Activated B cell treated with CpG ODN at 0.5 μM for 24 hours (primary cell): Measurements from ENCODE around the gene ILDR2. TPM values are rescaled to one million over a fixed set of nuclear protein-coding genes. Genes with fewer than 3 reads are reported as not detected.
A peak's percentile ranks its signal among the peaks of the same experiment; 100 is the strongest.

Experiments
- ATAC-seq: fragments of 200-7000 bp; cut with Tn5 transposase; one replicate; pipeline ENCODE4 v1.10.0; 2021; ENCODE audit warnings: low read depth, mild to moderate bottlenecking, moderate library complexity
- CTCF ChIA-PET: fragments of 350-600 bp; sonication (Branson Sonifier 250); formaldehyde crosslinking; loops from one replicate; lab custom pipeline; 2021; ENCODE audit warnings: antibody characterized with exemption; lab: Charles Lee
- POLR2A ChIA-PET: fragments of 350-600 bp; sonication (Branson Sonifier 250); formaldehyde crosslinking; loops from one replicate; lab custom pipeline; 2021; ENCODE audit warnings: antibody characterized with exemption; lab: Charles Lee
- DNase-seq: peaks from one replicate; pipeline ENCODE4 v3.0.0; 2022
- H3K27ac Mint-ChIP-seq: one replicate; pipeline ENCODE4 v1.8.0; 2020; ENCODE audit warnings: mixed read lengths
- H3K27me3 Mint-ChIP-seq: one replicate; pipeline ENCODE4 v1.8.0; 2021; ENCODE audit warnings: mixed read lengths
- H3K36me3 Mint-ChIP-seq: one replicate; pipeline ENCODE4 v1.8.0; 2021; ENCODE audit warnings: low read depth, mixed read lengths
- H3K4me1 Mint-ChIP-seq: one replicate; pipeline ENCODE4 v1.8.0; 2021; ENCODE audit warnings: mixed read lengths
- H3K4me3 Mint-ChIP-seq: one replicate; pipeline ENCODE4 v1.8.0; 2020; ENCODE audit warnings: mild to moderate bottlenecking, mixed read lengths
- H3K9me3 Mint-ChIP-seq: one replicate; pipeline ENCODE4 v1.8.0; 2020; ENCODE audit warnings: mixed read lengths
- CTCF ChIP-seq: fragments of 200-600 bp; IDR thresholded peaks from one replicate; pipeline ENCODE4 v1.8.0; 2022; ENCODE audit warnings: antibody characterized with exemption, mild to moderate bottlenecking
- intact Hi-C: fragments of 100-400 bp; cut with micrococcal nuclease; formaldehyde crosslinking; loops from one replicate; pipeline ENCODE4 v1.15.1; 2024
- total RNA-seq: library from RNA; stranded (reverse); gene quantifications from 2 replicates; pipeline ENCODE4 v1.2.3, GENCODE V29; 2022

ILDR2 gene
- total RNA-seq, 1 donor from 2014 or later, result 1.00 TPM

GRCh38 chr1:166910396-166910994 lies 64.8 kb downstream of the ILDR2 start:
- ChIA-PET CTCF (interaction anchor here (0.6 to 14.5 kb wide), 35 partner anchors 8 to 637 kb away, joined by 3 to 700 read pairs (median 4); partner anchors contain the start of genes ILDR2, POGK, POU2F1 and TADA1), POLR2A (interaction anchor here (0.6 to 2.7 kb wide), 5 partner anchors 9 to 310 kb away, joined by 3 to 34 read pairs (median 5); partner anchors contain the start of gene POU2F1)
- DNase-seq (peak; percentile 37), ATAC-seq (peak; percentile 99)
- peak; percentile 61 for TF ChIP-seq CTCF
- Mint-ChIP-seq H3K4me3 (no peak overlapping the region), H3K27me3 (no peaks in the 10 kb centered on the region), H3K36me3 (no peaks in the 10 kb centered on the region), H3K27ac (no peak overlapping the region), H3K4me1 (peaks cover 6% of the 10 kb centered on the region), H3K9me3 (peaks cover 7% of the 10 kb centered on the region)
- intact Hi-C loops, result loop anchor here (1.0 to 5.0 kb wide), 9 partner anchors 14 to 647 kb away; partner anchors contain the start of genes ILDR2 and POU2F1

- H3K27me3 Mint-ChIP-seq, result no peaks in the 10 kb centered on the region
- POLR2A ChIA-PET, result interaction anchor here (2.7 kb wide), 1 partner anchor 150 kb away, joined by 34 read pairs; no protein-coding TSS in a partner anchor
Measured at GRCh38 chr1:166908942-166909341, 66.4 kb downstream of the ILDR2 start.

DNA sequence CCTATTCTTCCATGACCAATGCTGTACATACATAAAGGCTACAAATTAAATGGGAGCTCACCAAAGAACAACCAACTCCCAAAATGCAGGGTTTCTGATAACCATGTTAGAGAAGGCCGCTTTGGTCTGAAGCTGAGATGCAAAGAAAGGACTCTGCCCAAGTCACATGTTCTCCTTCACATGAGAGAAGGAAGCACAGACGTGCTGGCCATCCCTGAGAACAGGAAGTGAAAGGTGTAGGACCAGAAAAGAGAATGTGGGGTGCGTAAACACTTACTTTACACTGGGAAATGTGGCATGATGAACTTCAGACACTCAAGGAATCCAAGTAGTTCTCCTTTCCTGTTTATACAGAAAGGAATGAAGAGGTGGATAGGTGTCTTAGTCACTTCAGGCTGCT lies 67.6 kb downstream of the ILDR2 start:
- Mint-ChIP-seq H3K9me3 (peaks cover 7% of the 10 kb centered on the region), H3K27ac (no peak overlapping the region), H3K27me3 (no peaks in the 10 kb centered on the region), H3K36me3 (no peaks in the 10 kb centered on the region), H3K4me1 (peaks cover 16% of the 10 kb centered on the region), H3K4me3 (no peak overlapping the region)
- no peak for DNase-seq
- ATAC-seq, result no peak
- POLR2A ChIA-PET, result interaction anchor here (1.1 kb wide), 1 partner anchor 32 kb away, joined by 3 read pairs; the partner anchor contains the start of gene TADA1
- TF ChIP-seq CTCF, result no peak
- CTCF ChIA-PET, result interaction anchor here (14.5 kb wide), 1 partner anchor 150 kb away, joined by 700 read pairs; no protein-coding TSS in a partner anchor
- intact Hi-C loops, result no loop called here

More at GRCh38 chr1:166908942-166909341, 66.4 kb downstream of the ILDR2 start:
- intact Hi-C loops, result no loop called here
- H3K9me3 Mint-ChIP-seq, result peaks cover 7% of the 10 kb centered on the region
- ATAC-seq (no peak), DNase-seq (no peak)
- CTCF ChIA-PET, result interaction anchor here (1.0 to 14.5 kb wide), 8 partner anchors 14 to 626 kb away, joined by 3 to 700 read pairs (median 10); partner anchors contain the start of gene TADA1
- H3K4me3 Mint-ChIP-seq, result no peak overlapping the region
- no peaks in the 10 kb centered on the region for H3K36me3 Mint-ChIP-seq
- H3K27ac Mint-ChIP-seq, result no peak overlapping the region
- no peak for TF ChIP-seq CTCF
- H3K4me1 Mint-ChIP-seq, result peaks cover 6% of the 10 kb centered on the region

- CTCF ChIA-PET, result interaction anchor here (1.6 to 14.5 kb wide), 2 partner anchors 68 to 151 kb away, joined by 3 to 700 read pairs; partner anchors contain the start of gene ILDR2
- intact Hi-C loops, result no loop called here
- H3K4me1 Mint-ChIP-seq, result peaks cover 23% of the 10 kb centered on the region
Measured at GRCh38 chr1:166907051-166907450, 68.3 kb downstream of the ILDR2 start.

More at GRCh38 chr1:166907051-166907450, 68.3 kb downstream of the ILDR2 start:
- Mint-ChIP-seq H3K9me3 (peaks cover 7% of the 10 kb centered on the region), H3K36me3 (no peaks in the 10 kb centered on the region), H3K27ac (no peak overlapping the region), H3K27me3 (no peaks in the 10 kb centered on the region), H3K4me3 (no peak overlapping the region)
- TF ChIP-seq CTCF, result no peak
- ATAC-seq, result no peak
- no peak for DNase-seq
- POLR2A ChIA-PET, result interaction anchor here (1.1 kb wide), 1 partner anchor 31 kb away, joined by 3 read pairs; the partner anchor contains the start of gene TADA1
